GM21529 (cell line): ENCODE data around the gene AQP3.
A peak's percentile ranks its signal among the peaks of the same experiment; 100 is the strongest.
"Not testable (repeated sequence)": the region's sequence is repeated elsewhere in the genome, so short reads cannot be mapped to it uniquely, and the experiment has no call there.

Source experiments
- ATAC-seq: cut with Tn5 transposase; IDR thresholded peaks from one replicate; pipeline ENCODE4 v1.9.1; 2021; ENCODE audit not compliant: unreplicated experiment

The AQP3 gene

DNA sequence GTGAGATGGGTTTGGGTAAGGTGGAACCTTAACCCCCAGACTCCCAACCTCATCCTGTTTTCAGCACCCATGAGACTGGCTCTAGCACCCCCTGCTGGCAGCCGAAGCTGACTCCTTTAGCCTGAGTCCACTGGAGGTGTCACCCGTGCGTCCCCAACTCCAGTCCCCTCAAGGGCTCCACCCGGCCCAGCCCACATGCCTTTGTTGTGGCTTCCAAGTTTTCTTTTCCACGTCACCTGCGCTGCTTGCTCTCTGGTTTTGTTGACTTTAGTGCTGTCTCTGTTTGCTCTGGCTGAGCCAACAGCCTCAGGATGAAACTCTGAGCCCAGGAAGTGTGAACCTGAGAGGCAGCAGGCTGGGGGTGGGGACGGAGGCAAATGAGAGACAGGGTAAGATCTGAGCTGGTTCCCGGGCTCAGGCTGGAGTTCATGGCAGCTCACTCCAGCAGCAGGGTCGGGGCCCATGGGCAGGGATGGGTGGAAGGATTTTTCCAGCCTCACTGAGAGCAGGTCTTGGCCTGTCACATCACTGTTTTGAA, 31.8 kb downstream of the AQP3 start:
- ATAC-seq: peak; percentile 79

GRCh38 chr9:33414889-33415500, 32.4 kb downstream of the AQP3 start:
- ATAC-seq: no peak

DNA sequence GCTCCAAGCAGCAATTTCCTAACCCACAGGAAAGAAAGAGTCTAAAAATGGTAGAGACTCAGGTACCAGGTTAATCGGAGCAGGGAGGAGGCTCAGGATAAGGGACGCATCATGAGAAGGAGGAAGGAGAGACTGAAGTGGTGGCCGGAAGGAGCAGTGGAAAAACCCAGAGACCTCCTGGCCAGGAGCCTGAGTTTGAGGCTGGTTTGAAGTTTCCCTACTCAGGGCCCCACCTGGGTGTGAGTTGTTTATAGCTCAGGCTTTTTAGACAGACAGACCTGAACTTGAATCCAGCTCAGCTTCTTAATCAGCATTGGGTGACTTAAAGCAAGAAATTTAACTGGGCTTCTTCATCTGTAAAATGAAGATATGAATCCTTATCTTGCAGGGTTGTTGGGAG, 33.1 kb downstream of the AQP3 start:
- ATAC-seq: no peak

GRCh38 chr9:33408087-33408486, 39.3 kb downstream of the AQP3 start:
- ATAC-seq: no peak

DNA sequence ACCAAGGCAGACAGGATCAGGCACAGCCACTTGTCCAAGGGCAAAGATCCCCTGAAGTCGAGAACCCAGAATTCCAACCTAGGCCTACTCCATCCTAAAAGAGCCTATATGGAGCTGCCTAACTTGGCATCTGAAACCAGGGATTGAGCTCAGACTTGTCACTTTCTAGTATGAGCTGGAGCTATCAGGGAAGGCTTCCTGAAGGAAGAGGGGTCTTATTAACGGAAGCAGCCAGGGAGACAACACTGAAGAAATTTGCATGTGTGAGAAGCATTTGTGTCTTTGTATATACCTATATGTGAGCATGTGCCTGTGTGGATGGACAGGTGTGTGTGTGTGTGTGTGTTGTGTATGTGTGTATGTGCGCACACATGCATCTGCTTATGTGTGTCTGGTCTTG, 40.3 kb downstream of the AQP3 start:
- no peak for ATAC-seq

- no peak for ATAC-seq
Observed at GRCh38 chr9:33404788-33405362, 42.5 kb downstream of the AQP3 start.

- no peak for ATAC-seq
Observed at GRCh38 chr9:33403941-33404787, 43.2 kb downstream of the AQP3 start.

- ATAC-seq: not testable (repeated sequence)
Observed at GRCh38 chr9:33402371-33402770, 45.0 kb downstream of the AQP3 start, which contains the start of gene AQP7. Gene AQP7, minus strand, starts transcription at chr9:33402568. Its CDS starts 1,306 bp downstream, at chr9:33401262.

DNA sequence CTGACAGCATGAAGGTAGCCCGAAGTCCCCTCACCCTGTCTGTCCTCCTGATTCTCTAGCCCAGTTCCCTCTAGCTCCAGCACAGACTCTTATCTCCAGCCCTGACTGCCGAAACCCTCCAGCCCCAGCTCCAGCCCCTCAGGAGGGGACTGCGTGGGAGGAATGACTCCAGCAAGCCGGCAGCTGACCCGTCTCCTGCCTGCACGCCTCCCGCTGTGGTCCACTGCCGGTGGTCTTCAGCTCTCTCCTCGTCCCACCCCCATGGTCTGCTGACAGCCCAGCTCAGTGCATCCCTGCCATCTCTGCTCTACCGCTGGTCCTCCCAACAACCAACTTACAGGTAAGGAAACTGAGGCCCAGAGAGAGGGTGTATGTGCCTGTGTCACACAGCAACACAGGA, 45.6 kb downstream of the AQP3 start:
- ATAC-seq: not testable (repeated sequence)

- not testable (repeated sequence) for ATAC-seq
Observed at GRCh38 chr9:33399047-33399446, 48.3 kb downstream of the AQP3 start.

DNA sequence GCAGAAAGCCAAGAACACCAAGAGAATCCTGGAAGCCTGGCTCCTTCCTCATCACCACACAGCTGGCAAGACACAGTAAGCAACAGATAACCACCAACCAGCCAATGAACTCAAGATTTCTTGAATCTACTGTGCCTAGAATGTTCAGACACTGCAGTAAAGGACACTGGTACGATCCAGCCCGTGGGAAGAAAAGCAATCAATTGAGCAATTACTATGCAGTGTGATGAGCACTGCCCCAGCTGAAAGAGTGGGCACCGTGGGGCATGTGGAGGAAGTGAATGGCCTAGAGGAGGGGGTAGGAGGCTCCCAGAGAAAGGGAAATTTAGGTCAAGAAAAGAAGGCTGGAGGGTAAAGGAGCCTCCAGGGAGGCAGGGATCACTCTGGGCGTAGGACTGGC, 49.6 kb downstream of the AQP3 start:
- not testable (repeated sequence) for ATAC-seq

DNA sequence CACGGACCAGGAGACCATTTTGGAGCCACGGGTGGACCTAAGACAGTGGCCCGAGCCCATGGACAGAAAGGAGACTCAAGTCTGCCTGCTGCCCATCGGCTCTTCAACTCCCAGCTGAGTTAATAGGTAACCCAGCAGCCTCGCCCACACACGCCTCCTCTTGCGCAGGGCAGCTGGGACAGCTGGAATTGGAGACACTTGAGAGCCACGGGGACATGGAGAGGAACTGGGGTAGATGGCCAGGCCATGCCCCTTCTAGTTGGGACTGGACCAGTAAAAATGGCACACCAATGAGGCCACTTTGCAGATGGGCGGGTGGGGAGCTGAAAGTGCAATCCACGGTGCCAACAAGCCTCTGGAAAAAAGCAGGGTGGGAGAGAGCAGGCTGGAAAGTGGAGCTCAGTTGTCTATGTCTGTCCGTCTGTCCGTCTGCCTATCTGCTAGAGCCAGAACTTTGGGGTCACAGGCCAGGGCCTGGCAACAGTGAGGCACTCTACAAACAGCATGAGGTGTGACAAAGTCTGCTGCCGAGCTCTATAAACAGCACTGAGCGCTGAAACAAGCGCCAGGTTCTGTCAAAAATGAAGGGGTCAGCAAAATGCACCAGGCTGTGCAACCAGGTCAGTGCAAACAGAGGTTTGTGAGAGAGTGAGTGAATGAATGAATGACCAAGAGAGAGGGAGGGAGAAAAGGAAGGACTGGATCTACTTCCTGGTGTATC, 52.1 kb downstream of the AQP3 start:
- ATAC-seq: not testable (repeated sequence)

DNA sequence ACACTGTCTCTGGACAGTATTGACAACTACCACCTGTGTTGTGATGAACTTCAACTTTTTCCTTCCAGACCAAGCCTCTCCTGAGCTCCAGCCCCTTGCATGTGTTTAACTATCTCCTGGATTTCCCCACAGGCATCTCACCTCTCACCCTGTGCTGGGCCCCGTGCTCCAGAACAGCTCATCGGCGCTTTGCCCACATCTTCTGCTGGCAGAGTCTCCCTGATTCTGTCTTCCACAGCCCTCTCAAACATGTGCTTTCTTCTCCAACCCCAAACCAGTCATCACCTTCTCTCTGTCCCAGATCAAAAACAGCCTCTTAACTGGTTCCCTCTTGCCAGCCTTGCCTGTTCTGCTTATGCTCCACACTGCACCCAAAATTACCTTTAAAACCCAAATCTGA, 53.4 kb downstream of the AQP3 start:
- not testable (repeated sequence) for ATAC-seq

DNA sequence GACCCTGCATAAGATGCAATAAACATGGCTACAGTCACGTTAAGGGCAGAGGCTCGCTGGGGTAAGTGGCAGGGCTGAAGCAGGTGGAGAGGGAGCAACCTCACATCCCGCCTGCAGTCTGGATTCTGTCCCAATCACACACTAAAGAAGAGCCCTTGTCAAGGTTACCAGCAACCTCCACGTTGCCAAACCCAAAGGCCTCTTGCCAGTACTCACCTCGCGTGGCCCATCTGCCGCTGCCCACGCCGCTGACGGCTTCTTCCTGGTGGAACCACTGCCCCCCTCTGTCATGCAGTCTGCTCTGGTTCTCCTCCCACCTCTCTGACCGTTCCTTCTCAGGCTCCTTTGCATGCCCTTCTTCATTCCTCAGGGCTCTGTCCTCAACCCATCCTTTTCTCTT, 53.8 kb downstream of the AQP3 start:
- ATAC-seq: no peak

GRCh38 chr9:33392591-33393021, 54.8 kb downstream of the AQP3 start:
- not testable (repeated sequence) for ATAC-seq
